Uterus (tissue), 4 donors: Measurements from ENCODE around the gene HDGFL3. TPM values are rescaled to one million over a fixed set of nuclear protein-coding genes. Genes with fewer than 3 reads are reported as not detected.
"Not testable (repeated sequence)": the region's sequence is repeated elsewhere in the genome, so short reads cannot be mapped to it uniquely, and the experiment has no call there.

Source experiments
- DNase-seq, 2 donors: peaks; one replicate each; pipeline ENCODE4 v3.0.0-alpha.2; 2019 to 2020
- H3K27ac ChIP-seq, 2 donors: fragments of 200-600 bp; sonication (generic); 1 replicate in 1 of 2; 2 replicates in 1 of 2; pipeline ENCODE4 v1.5.1; 2016 to 2018
- H3K27me3 ChIP-seq, 2 donors: fragments of 200-600 bp; sonication (generic); one replicate each; pipeline ENCODE4 v1.5.1; 2018 to 2019; ENCODE audit warnings: control low read depth in 1 of 2
- H3K36me3 ChIP-seq, 2 donors: fragments of 200-600 bp; sonication (generic); one replicate each; pipeline ENCODE4 v1.5.1; 2019; ENCODE audit warnings: control low read depth in 1 of 2
- H3K4me1 ChIP-seq, 2 donors: fragments of 200-600 bp; sonication (generic); one replicate each; pipeline ENCODE4 v1.5.1; 2018 to 2019; ENCODE audit warnings: control low read depth in 1 of 2
- H3K4me3 ChIP-seq, 2 donors: fragments of 200-600 bp; sonication (generic); 1 replicate in 1 of 2; 2 replicates in 1 of 2; pipeline ENCODE4 v1.5.1; 2018 to 2019; ENCODE audit warnings: mild to moderate bottlenecking in 1 of 2
- H3K9me3 ChIP-seq, 2 donors: fragments of 200-600 bp; sonication (generic); one replicate each; pipeline ENCODE4 v1.5.1; 2019; ENCODE audit warnings: control low read depth in 1 of 2
- POLR2A ChIP-seq, 2 donors: fragments of 450-650 bp; IDR thresholded peaks; one replicate each; pipeline ENCODE4 v1.6.1; 2016; ENCODE audit warnings: antibody characterized with exemption in 2 of 2, mild to moderate bottlenecking in 1 of 2, moderate library complexity in 1 of 2
- intact Hi-C: fragments of 100-400 bp; cut with DNase I; formaldehyde crosslinking; loops from one replicate; pipeline ENCODE4 v1.15.1; 2023; ENCODE audit warnings: low total_unique reads
- total RNA-seq, 4 donors: library from RNA; depleted of rRNA in 3 of 4; stranded (reverse); fragments of >200 nt in 3 of 4; gene quantifications; one replicate each; pipeline versions ENCODE4 v1.1.0 to v1.2.4, GENCODE V29; 2014 to 2023
- TF ChIP-seq, protein P1 (sequence below), 4 experiments: fragments of 200-600 bp in 2 of 4; fragments of 450-650 bp in 2 of 4; sonication (generic) in 2 of 4; IDR thresholded peaks; one replicate each; pipeline ENCODE4 v1.5.1; 2016 to 2019; ENCODE audit warnings: antibody characterized with exemption in 4 of 4, mild to moderate bottlenecking in 2 of 4, moderate library complexity in 1 of 4
- donor health status: DM: yes; HTN: yes; CAD: no.

The HDGFL3 gene
- total RNA-seq, 4 donors from 2014 or later, result 12.8 to 70.9 (median 38.1) TPM

DNA sequence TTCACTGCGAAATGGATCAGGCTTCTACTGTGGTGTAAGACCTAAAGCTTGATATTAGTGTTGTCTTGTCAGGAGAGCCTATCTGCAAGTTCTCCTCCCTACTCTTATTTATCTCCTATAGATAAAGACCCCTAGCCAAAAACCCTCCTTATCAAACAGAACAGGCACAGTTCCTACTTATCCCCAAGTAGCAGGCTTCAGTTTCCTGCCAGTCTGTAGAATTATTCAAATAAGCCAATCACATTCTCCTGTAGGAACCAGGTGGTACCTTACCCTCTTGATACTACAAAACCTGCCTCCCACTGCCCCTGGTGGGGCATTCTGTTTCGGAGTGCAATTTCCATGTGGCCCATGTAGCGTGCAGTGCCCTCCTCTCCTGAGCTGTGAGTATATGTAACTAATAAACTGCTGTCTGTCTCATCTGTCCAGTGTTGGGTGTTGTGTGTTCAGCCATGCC is 28.7 kb downstream of the HDGFL3 start:
- H3K9me3 ChIP-seq, result no peaks in the 10 kb centered on the region

DNA sequence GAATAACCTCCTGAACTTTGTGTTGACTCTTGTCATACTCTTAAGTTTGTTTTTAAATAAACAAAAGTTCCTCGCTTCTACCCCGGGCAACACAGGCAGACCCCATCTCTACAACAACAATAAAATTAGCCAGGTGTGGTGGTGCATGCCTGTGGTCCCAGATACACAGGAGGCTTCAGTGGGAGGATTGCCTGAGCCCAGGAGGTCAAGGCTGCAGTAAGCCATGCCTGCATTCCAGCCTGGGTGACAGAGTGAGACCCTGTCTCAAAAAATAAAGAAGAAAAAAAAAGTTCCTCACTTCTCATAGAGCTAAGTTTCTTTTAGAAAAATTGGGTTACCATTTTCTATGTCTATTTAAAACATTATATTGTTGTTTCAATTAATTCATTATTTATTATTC is 29.2 kb downstream of the HDGFL3 start:
- no peaks in the 10 kb centered on the region for H3K4me1 ChIP-seq
- DNase-seq, result no peak
- intact Hi-C loops, result no loop called here
- no peaks in the 10 kb centered on the region for H3K9me3 ChIP-seq
- H3K27me3 ChIP-seq, result no peaks in the 10 kb centered on the region
- no peak overlapping the region for H3K4me3 ChIP-seq
- H3K36me3 ChIP-seq, result no peaks in the 10 kb centered on the region
- TF ChIP-seq, protein P1, sequence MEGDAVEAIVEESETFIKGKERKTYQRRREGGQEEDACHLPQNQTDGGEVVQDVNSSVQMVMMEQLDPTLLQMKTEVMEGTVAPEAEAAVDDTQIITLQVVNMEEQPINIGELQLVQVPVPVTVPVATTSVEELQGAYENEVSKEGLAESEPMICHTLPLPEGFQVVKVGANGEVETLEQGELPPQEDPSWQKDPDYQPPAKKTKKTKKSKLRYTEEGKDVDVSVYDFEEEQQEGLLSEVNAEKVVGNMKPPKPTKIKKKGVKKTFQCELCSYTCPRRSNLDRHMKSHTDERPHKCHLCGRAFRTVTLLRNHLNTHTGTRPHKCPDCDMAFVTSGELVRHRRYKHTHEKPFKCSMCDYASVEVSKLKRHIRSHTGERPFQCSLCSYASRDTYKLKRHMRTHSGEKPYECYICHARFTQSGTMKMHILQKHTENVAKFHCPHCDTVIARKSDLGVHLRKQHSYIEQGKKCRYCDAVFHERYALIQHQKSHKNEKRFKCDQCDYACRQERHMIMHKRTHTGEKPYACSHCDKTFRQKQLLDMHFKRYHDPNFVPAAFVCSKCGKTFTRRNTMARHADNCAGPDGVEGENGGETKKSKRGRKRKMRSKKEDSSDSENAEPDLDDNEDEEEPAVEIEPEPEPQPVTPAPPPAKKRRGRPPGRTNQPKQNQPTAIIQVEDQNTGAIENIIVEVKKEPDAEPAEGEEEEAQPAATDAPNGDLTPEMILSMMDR (IDR thresholded peaks at IDR 0.05), result no peak
- TF ChIP-seq POLR2A (IDR thresholded peaks at IDR 0.05), result no peak
- no peak overlapping the region for H3K27ac ChIP-seq

More for the DNA sequence above, 28.7 kb downstream of the HDGFL3 start:
- Histone ChIP-seq H3K36me3 (no peaks in the 10 kb centered on the region), H3K4me1 (no peaks in the 10 kb centered on the region), H3K27ac (no peak overlapping the region), H3K4me3 (no peak overlapping the region), H3K27me3 (no peaks in the 10 kb centered on the region)
- intact Hi-C loops, result no loop called here
- no peak for TF ChIP-seq POLR2A (IDR thresholded peaks at IDR 0.05)
- TF ChIP-seq, protein P1 (IDR thresholded peaks at IDR 0.05), result no peak
- DNase-seq, result no peak

DNA sequence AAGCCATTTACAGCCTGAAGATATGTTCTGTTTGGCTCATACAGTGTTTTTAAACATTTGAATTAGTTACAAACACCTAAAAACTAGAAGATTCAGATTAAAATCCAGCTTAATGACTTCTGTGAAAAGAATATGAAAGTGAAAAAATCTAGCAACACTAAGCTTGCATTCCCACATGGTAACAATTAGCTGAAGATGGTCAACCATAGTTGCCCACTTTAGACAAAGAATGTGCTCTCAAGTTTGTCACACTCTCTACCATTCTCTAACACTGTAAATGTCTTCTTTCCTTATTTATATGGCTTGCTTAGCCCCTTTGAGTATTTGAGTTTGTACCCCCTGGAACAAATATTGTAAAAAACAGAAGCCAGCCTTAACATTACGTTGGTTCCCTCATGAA is 32.7 kb downstream of the HDGFL3 start:
- Histone ChIP-seq H3K4me3 (no peak overlapping the region), H3K36me3 (no peaks in the 10 kb centered on the region), H3K4me1 (no peaks in the 10 kb centered on the region), H3K9me3 (no peaks in the 10 kb centered on the region), H3K27me3 (no peaks in the 10 kb centered on the region), H3K27ac (no peak overlapping the region)
- DNase-seq, result no peak
- intact Hi-C loops, result no loop called here
- no peak for TF ChIP-seq POLR2A (IDR thresholded peaks at IDR 0.05)
- TF ChIP-seq, protein P1 (IDR thresholded peaks at IDR 0.05), result no peak

DNA sequence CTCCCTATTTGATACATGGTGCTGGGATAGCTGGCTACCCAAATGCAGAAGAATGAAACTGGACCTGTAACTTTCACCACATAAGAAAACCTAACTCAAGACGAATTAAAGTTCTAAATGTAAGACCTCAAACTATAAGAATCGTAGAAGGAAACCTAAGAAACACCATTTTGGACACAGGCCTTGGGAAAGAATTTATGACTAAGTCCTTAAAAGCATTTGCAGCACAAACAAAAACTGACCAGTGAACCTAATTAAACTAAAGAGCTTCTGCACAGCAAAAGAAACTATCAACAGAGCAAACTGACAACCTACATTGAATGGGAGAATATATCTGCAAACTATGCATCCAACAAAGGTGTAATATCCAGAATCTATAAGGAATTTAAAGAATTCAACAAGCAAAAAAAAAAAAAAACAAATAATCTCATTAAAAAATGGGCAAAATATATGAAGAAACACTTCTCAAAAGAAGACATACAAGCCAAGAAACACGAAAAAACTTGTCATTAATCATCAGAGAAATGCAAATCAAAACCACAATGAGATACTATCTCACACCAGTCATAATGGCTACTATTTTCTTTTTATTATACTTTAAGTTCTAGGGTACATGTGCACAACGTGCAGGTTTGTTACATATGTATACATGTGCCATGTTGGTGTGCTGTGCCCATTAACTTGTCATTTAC is 37.0 kb downstream of the HDGFL3 start:
- no peak for TF ChIP-seq POLR2A (IDR thresholded peaks at IDR 0.05)
- TF ChIP-seq, protein P1 (IDR thresholded peaks at IDR 0.05), result no peak
- H3K4me3 ChIP-seq, result no peak overlapping the region
- H3K36me3 ChIP-seq, result no peaks in the 10 kb centered on the region
- no peaks in the 10 kb centered on the region for H3K4me1 ChIP-seq
- peaks cover 0 to 20% of the 10 kb centered on the region in 2 donors for H3K9me3 ChIP-seq
- intact Hi-C loops, result no loop called here
- no peak overlapping the region for H3K27ac ChIP-seq
- DNase-seq, result no peak
- H3K27me3 ChIP-seq, result no peaks in the 10 kb centered on the region

DNA sequence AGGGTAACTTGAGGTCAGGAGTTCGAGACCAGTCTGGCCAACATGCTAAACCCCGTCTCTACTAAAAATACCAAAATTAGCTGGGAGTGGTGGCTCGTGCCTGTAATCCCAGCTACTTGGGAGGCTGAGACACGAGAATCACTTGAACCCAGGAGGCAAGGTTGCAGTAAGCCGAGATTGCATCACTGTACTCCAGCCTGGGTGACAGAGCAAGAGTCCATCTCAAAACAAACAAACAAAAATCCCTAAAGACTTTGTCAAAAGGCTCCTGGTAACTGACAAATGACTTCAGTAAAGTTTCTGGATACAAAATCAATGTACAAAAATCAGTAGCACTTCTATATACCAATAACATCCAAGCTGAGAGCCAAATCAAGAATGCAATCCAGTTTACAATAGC is 38.0 kb downstream of the HDGFL3 start:
- H3K36me3 ChIP-seq, H3K4me1 ChIP-seq, DNase-seq, intact Hi-C loops, H3K27me3 ChIP-seq, H3K27ac ChIP-seq, H3K4me3 ChIP-seq: not testable (repeated sequence)
- H3K9me3 ChIP-seq, result peaks cover 0 to 24% of the 10 kb centered on the region in 2 donors
